Measurements from ENCODE around the gene TMEM87B.
"Not testable (repeated sequence)": the region's sequence is repeated elsewhere in the genome, so short reads cannot be mapped to it uniquely, and the experiment has no call there.

The TMEM87B gene

DNA sequence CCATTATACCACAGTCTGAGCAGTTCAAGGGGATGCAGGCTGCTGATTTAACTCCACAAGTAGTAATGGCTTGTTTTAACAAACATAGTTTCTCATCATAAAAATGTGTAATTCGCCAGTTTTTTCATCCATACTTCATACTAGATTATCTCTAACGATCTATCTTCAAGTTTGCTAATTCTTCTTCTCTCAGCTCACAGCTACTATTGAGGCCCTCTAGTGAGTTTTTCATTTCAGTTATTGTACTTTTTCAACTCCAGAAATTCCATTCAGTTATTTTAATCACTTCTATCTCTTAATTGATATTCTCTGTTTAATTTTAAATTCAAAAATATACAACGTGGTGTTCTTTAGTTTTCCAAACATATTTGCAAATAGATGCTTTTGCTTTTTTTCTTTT, 20.1 kb upstream of the TMEM87B start:
- DNase-seq: no peak

GRCh38 chr2:112035786-112036185, 19.3 kb upstream of the TMEM87B start:
- DNase-seq: no peak

DNA sequence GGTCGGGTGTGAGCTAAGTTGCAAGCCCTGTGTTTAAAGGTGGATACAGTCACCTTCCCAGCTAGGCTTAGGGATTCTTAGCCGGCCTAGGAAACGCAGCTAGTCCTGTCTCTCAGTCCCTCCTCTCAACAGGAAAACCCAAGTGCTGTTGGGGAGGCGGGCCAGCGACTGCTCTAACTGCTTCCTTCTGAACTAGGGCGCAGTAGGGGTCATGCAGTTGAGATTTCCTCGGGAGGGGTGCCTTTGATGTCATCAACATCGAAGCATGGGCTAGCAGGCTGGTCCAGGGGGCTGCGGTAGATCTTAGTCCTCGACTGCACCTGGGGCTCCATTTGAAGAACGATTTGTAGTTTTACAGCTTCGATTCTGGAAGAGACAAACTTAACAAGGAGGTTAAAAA, 15.5 kb upstream of the TMEM87B start:
- not testable (repeated sequence) for DNase-seq

GRCh38 chr2:112040066-112040465, 15.0 kb upstream of the TMEM87B start:
- DNase-seq: not testable (repeated sequence)

- DNase-seq: not testable (repeated sequence)
Measured at GRCh38 chr2:112041460-112041859, 13.6 kb upstream of the TMEM87B start.

GRCh38 chr2:112045446-112046014, 9.5 kb upstream of the TMEM87B start:
- no peak for DNase-seq

GRCh38 chr2:112046231-112046630, 8.8 kb upstream of the TMEM87B start:
- no peak for DNase-seq

DNA sequence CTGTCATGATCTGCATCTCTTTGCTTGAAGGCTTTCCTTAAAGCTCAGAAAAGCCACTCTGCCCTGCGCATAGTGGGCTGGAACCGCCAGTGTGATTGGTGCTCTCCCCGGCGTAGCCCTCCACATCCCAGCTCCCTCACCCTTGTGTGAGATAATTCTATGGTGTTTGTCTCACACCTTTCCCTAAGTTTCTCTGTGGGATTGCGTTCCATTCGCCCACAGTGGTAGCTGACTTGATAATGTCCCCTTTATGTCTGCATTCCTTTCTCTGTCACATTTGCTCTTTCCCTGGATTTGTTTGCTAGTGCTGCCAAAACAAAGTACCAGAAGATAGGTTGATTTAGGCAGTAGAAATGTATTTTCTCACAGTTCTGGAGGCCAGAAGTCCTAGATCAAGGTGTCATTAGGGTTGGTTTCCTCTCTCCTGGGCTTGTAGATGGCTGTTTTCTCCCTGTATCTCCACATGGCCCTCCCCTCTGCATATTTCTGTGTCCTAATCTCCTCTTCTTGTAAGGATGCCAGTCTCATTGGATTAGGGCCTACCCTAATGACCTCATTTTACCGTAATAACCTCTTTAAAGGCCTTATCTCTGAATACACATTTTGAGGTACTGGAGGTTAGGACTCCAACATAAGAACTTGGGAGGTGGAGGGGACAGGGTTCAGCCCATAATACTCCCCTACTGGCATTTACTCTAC, 7.4 kb upstream of the TMEM87B start:
- DNase-seq: no peak

- DNase-seq: no peak
Measured at GRCh38 chr2:112048236-112048592, 6.9 kb upstream of the TMEM87B start.

- DNase-seq: peak; percentile 21
Measured at GRCh38 chr2:112048887-112049286, 6.2 kb upstream of the TMEM87B start.

DNA sequence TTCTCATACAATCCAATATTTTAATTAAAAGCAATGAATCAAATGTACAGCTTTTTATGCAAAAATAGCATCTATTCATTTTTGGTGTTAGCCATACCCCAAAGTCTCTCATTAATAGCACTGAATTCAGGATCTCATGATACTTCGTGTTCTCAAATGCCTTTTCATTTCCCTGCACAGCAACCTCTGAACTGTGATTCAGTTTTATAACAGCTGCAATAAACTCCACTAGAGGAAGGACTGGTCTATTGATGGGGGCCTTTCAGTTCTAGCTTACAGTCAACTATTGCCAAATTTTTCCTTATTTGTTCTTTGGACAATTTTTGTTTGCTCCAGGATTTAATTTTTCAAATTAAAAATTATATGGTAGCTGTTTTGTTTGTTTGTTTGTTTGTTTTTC, 4.8 kb upstream of the TMEM87B start:
- no peak for DNase-seq

GRCh38 chr2:112053917-112054846, 887 bp upstream of the TMEM87B start:
- DNase-seq: peak; percentile 98

DNA sequence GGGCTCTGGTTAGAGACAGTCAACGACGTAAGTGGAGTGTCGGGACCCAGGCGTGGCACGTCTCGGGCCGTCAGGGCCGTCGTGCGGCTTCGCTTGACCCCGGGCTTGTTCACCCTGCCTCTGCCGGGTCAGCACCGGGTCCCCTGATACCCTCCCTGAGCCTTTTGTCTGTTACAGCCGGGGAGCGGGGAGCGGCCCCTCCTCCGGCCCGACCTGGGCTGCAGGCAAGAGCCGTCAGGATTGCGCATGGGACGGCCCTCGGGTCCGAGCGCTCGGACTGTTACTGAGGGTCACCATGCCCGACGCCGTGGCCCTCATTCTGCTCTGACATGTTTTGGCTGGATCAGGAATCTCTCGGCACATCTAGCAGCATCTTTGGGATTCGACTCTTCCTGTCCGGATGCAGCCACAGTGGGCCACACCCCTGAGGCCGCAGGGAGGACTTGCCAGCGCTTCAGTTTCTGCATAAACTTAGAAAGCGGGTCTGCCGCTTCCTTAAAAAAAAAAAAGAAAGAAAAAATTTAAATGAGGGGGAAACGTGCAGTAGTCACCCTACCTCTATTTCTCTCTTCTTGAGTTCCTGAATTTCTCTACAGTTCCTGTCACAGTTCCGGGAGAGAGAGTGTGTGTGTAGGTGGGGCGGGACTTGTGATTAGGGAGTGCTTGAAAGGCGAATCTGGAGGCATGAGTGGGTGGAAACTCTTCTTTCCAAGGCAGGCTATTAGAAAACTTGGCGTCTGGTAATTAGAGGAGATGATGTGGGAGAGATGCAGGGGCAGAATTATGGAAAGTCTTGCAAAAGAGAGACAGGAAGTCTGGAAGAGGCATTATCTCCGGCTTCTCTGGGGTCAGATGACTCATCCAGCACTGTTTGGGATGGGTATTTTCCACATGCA, 909 bp downstream of the TMEM87B start:
- peak; percentile 40 for DNase-seq

DNA sequence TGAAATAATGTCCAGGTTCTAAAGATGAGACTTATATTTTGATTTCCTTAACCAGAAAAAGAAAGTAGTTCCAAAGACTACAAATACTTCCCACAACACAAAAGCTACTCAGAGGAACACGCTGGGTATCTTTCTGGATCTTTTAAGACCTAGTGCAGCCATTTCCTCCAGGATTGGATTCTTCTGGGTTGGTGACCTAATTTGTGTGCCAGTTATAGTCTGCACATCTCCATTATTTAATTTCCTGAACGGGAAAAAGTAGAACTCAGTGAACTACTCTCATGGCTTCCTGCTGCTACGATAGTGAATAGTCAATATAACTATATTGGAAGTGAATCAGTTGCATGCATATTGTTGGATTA, 1.5 kb downstream of the TMEM87B start:
- no peak for DNase-seq

DNA sequence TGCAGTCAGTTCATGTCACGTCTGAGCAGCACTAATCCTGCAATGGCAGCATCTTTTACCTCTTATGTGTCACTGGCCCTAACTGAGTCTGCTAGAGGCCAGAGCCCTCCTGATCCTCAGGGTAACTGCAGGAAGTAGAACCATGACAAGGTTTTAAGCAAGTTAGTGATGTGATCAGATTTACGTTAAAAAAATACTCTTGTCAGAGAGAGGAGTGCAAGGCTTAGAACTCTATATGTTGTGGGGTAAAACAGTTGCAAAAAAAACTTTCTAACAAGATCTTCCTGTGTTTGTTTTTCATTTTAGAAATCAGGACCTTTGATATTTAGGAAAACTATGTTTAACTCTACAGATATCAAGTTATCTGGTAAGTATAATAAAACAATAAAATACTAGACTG, 4.6 kb downstream of the TMEM87B start:
- no peak for DNase-seq

DNA sequence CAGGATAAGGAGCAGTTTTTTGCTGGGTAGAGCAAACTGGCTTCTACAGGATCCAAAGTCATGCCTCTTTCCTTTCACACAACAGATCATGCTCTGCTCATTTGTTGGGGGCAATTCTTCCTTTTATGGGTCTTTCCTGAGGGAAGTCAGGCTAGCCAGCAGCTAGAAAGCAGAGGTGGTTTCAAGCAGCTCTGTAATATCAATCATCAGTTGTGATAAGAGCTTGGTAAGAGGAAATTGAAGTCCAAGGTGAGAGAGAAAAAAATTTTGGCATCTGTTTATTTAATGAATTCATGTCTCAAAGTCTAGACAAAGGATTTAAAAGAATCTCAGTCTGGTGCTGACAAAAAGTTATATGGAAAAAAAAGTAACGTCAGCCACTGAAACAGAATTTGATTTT, 6.2 kb downstream of the TMEM87B start:
- DNase-seq: no peak

DNA sequence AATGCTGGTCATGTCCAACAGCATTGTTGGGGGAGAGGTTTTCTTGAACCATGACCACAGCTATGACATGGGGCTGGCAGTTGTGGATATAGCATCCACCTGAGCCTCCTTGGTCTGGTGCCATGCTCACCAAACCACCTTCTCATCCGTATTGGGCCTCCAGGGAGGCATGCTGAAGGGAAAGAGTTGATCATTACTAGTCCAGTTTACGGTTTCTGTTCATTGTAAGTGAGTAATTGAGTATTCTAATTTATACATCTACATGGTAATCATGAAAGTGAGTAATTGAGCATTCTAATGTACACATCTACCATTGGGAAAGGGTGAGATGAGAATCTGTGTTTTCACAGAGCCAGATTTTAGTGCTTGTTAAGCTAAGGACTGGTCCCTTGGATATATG, 6.8 kb downstream of the TMEM87B start:
- DNase-seq: no peak

DNA sequence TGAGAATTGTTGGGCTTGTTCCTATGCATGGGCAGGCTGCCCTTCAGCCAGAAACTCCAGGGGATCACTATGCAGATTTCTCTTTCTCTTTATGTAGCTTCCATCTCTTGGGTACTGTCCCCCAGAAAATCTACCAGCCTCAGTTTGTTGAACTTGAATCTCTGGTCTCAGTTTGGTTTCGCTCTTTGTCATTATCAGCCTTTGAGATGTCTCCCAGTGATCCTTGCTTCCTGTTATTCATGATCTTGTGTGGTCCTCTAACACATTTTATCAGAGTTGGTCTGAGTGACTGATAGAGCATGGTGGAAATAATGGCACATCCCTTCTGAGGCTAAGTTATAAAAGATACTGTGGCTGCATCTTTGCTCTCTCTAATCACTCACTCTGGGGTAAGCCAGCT, 7.8 kb downstream of the TMEM87B start:
- no peak for DNase-seq

GRCh38 chr2:112065486-112065885, 10.4 kb downstream of the TMEM87B start:
- no peak for DNase-seq

DNA sequence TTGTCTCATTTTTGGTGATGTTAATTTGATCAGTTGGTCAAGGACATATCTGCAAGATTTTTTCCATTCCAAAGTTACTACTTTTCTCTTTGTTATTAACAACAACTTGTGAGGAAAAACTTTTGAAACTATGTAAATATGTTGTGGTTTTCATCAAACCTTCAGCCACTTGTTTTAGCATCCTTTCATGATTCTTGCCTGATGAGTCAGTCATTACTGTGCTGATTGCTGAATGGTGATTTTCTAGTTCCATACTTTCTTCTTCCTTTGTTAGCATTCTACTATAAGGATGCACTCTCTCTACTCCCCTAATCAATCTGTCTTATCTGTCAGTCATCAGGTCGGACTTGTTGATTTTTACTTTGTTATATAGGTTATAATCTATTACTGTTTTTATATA, 10.9 kb downstream of the TMEM87B start:
- no peak for DNase-seq

DNA sequence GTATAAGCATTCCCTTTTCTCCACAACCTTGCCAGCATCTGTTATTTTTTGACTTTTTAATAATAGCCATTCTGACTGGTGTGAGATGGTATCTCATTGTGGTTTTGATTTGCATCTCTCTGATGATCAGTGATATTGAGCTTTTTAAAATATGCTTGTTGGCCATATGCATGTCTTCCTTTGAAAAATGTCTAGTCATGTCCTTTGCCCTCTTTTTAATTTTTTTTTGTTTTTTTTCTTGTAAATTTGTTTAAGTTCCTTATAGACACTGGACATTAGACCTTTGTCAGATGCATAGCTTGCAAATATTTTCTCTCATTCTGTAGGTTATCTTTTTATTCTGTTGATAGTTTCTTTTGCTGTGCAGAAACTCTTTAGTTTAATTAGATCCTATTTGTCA, 14.7 kb downstream of the TMEM87B start:
- DNase-seq: not testable (repeated sequence)

DNA sequence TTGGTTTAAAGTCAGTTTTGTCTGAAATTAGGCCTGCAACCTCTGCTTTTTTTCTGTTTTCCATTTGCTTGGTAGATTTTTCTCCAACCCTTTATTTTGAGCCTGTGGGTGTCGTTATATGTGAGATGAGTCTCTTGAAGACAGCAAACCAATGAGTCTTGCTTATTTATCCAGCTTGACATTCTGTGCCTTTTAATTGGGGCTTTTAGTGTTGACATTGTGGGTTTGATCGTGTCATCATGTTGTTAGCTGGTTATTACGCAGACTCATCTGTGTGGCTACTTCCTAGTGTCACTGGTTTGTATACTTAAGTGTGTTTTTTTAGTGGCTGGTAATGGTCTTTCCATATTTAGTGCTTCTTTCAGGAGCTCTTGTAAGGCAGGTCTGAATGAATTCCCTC, 18.8 kb downstream of the TMEM87B start:
- no peak for DNase-seq

- DNase-seq: no peak
Measured at GRCh38 chr2:112074506-112074905, 19.4 kb downstream of the TMEM87B start.

Measured in KG1 (cell line).